SK-N-MC (cell line): ENCODE data around the gene SKIC3.

Experiments
- EZH2 ChIP-seq: fragments of 200-600 bp; sonication (generic); IDR thresholded peaks from one replicate; pipeline ENCODE4 v1.6.1; 2017; ENCODE audit warnings: antibody characterized with exemption
- FOXP2 ChIP-seq: optimal IDR thresholded peaks from 2 replicates; pipeline ENCODE3; 2011; ENCODE audit warnings: mild to moderate bottlenecking, moderate library complexity; ENCODE audit not compliant: insufficient read depth; ENCODE audit errors: extremely low read length, control extremely low read depth
- POLR2AphosphoS5 ChIP-seq: IDR thresholded peaks from 2 replicates; pipeline ENCODE4 v1.6.1; 2012; ENCODE audit warnings: mild to moderate bottlenecking, low read depth, low read length, borderline replicate concordance

DNA sequence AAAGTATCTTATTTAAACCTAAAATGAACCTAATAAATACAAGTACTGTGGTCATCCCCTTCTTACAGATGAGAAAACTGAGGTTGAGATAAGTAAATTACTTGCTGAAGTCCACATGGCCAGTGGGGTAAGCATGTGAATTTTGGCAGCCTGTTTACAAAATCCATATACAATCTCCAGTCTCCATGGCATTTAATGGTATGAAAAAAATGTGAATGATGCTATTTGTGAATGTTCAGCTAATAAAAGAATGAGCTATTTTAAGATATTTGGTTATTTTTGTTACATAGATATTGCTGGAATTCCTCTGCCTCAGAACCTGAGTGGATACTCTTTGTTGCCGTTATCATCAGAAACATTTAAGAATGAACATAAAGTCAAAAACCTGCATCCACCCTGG, 45.8 kb upstream of the SKIC3 start:
- TF ChIP-seq POLR2AphosphoS5 (no peak), EZH2 (no peak), FOXP2 (no peak)
